ENCODE measurements around the gene SPANXN3. TPM values are rescaled to one million over a fixed set of nuclear protein-coding genes. Genes with fewer than 3 reads are reported as not detected.

Gene SPANXN3
- total RNA-seq, 1 experiment from 2014 or later: not detected

GRCh38 chrX:143472347-143472938, 44.8 kb downstream of the SPANXN3 start:
- H3K27ac Mint-ChIP-seq: no peak overlapping the region
- no peaks in the 10 kb centered on the region for H3K4me1 Mint-ChIP-seq
- CTCF ChIA-PET: no interaction called here
- no peak for DNase-seq (ENCODE audit: low spot score)
- H3K4me3 Mint-ChIP-seq: no peak overlapping the region
- no peak for ATAC-seq
- TF ChIP-seq ZNF263 (CRISPR knock-in tag; IDR thresholded peaks at IDR 0.05; ENCODE audit: low read depth): no peak
- TF ChIP-seq ATF3 (CRISPR knock-in tag; conservative IDR thresholded peaks at IDR 0.05): no peak
- TF ChIP-seq OVOL2 (CRISPR knock-in tag; IDR thresholded peaks at IDR 0.05; ENCODE audit: borderline replicate concordance): no peak
- TF ChIP-seq JUN (CRISPR knock-in tag; IDR thresholded peaks at IDR 0.05): no peak
- TF ChIP-seq FOXK1 (CRISPR knock-in tag; IDR thresholded peaks at IDR 0.05): no peak
- no peak for TF ChIP-seq NFATC4 (CRISPR knock-in tag; IDR thresholded peaks at IDR 0.05)
- TF ChIP-seq IRF2 (CRISPR knock-in tag; IDR thresholded peaks at IDR 0.05; ENCODE audit: borderline replicate concordance, low read depth): no peak
- no peak for TF ChIP-seq ZNF138 (CRISPR knock-in tag; conservative IDR thresholded peaks at IDR 0.05)
- TF ChIP-seq, protein P1, sequence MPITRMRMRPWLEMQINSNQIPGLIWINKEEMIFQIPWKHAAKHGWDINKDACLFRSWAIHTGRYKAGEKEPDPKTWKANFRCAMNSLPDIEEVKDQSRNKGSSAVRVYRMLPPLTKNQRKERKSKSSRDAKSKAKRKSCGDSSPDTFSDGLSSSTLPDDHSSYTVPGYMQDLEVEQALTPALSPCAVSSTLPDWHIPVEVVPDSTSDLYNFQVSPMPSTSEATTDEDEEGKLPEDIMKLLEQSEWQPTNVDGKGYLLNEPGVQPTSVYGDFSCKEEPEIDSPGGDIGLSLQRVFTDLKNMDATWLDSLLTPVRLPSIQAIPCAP (CRISPR knock-in tag; IDR thresholded peaks at IDR 0.05): no peak
- TF ChIP-seq ZBTB21 (CRISPR knock-in tag; IDR thresholded peaks at IDR 0.05; ENCODE audit: borderline replicate concordance): no peak
- no peak for TF ChIP-seq CREB1 (CRISPR knock-in tag; IDR thresholded peaks at IDR 0.05)
- no peak for TF ChIP-seq ATF6 (CRISPR knock-in tag; IDR thresholded peaks at IDR 0.05)
- TF ChIP-seq SP1 (CRISPR knock-in tag; conservative IDR thresholded peaks at IDR 0.05): no peak
- TF ChIP-seq GRHL2 (CRISPR knock-in tag; IDR thresholded peaks at IDR 0.05; ENCODE audit: insufficient replicate concordance, severe bottlenecking): no peak
- H3K9me3 Mint-ChIP-seq: peaks cover 38% of the 10 kb centered on the region
- H3K36me3 Mint-ChIP-seq: peaks cover 36% of the 10 kb centered on the region
- H3K27me3 Mint-ChIP-seq (ENCODE audit: low read depth): peaks cover 5% of the 10 kb centered on the region; the same call in 1 of the 2 replicates
- POLR2A ChIA-PET: no interaction called here

GRCh38 chrX:143466130-143466529, 51.1 kb downstream of the SPANXN3 start:
- no peak for DNase-seq (ENCODE audit: low spot score)
- ATAC-seq: no peak
- H3K4me3 Mint-ChIP-seq: no peak overlapping the region
- peaks cover 19% of the 10 kb centered on the region for H3K36me3 Mint-ChIP-seq
- CTCF ChIA-PET: no interaction called here
- no peak overlapping the region for H3K27ac Mint-ChIP-seq
- H3K4me1 Mint-ChIP-seq: no peaks in the 10 kb centered on the region
- H3K27me3 Mint-ChIP-seq (ENCODE audit: low read depth): peaks cover 5% of the 10 kb centered on the region
- POLR2A ChIA-PET: no interaction called here
- H3K9me3 Mint-ChIP-seq: peaks cover 35% of the 10 kb centered on the region
- TF ChIP-seq ZSCAN18 (CRISPR knock-in tag; IDR thresholded peaks at IDR 0.05) (no peak), MXD4 (CRISPR knock-in tag; IDR thresholded peaks at IDR 0.05; ENCODE audit: borderline replicate concordance) (no peak), ZBTB43 (CRISPR knock-in tag; IDR thresholded peaks at IDR 0.05) (no peak), ZNF671 (CRISPR knock-in tag; IDR thresholded peaks at IDR 0.05) (no peak), NR2C2 (CRISPR knock-in tag; IDR thresholded peaks at IDR 0.05) (no peak), SMAD3 (CRISPR knock-in tag; IDR thresholded peaks at IDR 0.05; ENCODE audit: borderline replicate concordance) (no peak), SP1 (CRISPR knock-in tag; conservative IDR thresholded peaks at IDR 0.05) (no peak)
- TF ChIP-seq, protein P2, sequence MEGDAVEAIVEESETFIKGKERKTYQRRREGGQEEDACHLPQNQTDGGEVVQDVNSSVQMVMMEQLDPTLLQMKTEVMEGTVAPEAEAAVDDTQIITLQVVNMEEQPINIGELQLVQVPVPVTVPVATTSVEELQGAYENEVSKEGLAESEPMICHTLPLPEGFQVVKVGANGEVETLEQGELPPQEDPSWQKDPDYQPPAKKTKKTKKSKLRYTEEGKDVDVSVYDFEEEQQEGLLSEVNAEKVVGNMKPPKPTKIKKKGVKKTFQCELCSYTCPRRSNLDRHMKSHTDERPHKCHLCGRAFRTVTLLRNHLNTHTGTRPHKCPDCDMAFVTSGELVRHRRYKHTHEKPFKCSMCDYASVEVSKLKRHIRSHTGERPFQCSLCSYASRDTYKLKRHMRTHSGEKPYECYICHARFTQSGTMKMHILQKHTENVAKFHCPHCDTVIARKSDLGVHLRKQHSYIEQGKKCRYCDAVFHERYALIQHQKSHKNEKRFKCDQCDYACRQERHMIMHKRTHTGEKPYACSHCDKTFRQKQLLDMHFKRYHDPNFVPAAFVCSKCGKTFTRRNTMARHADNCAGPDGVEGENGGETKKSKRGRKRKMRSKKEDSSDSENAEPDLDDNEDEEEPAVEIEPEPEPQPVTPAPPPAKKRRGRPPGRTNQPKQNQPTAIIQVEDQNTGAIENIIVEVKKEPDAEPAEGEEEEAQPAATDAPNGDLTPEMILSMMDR (IDR thresholded peaks at IDR 0.05): no peak
- TF ChIP-seq, protein P3, sequence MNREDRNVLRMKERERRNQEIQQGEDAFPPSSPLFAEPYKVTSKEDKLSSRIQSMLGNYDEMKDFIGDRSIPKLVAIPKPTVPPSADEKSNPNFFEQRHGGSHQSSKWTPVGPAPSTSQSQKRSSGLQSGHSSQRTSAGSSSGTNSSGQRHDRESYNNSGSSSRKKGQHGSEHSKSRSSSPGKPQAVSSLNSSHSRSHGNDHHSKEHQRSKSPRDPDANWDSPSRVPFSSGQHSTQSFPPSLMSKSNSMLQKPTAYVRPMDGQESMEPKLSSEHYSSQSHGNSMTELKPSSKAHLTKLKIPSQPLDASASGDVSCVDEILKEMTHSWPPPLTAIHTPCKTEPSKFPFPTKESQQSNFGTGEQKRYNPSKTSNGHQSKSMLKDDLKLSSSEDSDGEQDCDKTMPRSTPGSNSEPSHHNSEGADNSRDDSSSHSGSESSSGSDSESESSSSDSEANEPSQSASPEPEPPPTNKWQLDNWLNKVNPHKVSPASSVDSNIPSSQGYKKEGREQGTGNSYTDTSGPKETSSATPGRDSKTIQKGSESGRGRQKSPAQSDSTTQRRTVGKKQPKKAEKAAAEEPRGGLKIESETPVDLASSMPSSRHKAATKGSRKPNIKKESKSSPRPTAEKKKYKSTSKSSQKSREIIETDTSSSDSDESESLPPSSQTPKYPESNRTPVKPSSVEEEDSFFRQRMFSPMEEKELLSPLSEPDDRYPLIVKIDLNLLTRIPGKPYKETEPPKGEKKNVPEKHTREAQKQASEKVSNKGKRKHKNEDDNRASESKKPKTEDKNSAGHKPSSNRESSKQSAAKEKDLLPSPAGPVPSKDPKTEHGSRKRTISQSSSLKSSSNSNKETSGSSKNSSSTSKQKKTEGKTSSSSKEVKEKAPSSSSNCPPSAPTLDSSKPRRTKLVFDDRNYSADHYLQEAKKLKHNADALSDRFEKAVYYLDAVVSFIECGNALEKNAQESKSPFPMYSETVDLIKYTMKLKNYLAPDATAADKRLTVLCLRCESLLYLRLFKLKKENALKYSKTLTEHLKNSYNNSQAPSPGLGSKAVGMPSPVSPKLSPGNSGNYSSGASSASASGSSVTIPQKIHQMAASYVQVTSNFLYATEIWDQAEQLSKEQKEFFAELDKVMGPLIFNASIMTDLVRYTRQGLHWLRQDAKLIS (CRISPR knock-in tag; IDR thresholded peaks at IDR 0.05; ENCODE audit: borderline replicate concordance): no peak
- TF ChIP-seq, protein P4, sequence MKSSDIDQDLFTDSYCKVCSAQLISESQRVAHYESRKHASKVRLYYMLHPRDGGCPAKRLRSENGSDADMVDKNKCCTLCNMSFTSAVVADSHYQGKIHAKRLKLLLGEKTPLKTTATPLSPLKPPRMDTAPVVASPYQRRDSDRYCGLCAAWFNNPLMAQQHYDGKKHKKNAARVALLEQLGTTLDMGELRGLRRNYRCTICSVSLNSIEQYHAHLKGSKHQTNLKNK (CRISPR knock-in tag; IDR thresholded peaks at IDR 0.05): no peak

All from WTC11 (cell line).